ENCODE results near the gene LRIT1. TPM values are rescaled to one million over a fixed set of nuclear protein-coding genes. Genes with fewer than 3 reads are reported as not detected.

The LRIT1 gene, protein sequence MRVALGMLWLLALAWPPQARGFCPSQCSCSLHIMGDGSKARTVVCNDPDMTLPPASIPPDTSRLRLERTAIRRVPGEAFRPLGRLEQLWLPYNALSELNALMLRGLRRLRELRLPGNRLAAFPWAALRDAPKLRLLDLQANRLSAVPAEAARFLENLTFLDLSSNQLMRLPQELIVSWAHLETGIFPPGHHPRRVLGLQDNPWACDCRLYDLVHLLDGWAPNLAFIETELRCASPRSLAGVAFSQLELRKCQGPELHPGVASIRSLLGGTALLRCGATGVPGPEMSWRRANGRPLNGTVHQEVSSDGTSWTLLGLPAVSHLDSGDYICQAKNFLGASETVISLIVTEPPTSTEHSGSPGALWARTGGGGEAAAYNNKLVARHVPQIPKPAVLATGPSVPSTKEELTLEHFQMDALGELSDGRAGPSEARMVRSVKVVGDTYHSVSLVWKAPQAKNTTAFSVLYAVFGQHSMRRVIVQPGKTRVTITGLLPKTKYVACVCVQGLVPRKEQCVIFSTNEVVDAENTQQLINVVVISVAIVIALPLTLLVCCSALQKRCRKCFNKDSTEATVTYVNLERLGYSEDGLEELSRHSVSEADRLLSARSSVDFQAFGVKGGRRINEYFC
- not detected in 2 replicates for total RNA-seq

GRCh38 chr10:84241185-84241790, at the start of gene LRIT1:
Gene LRIT1 (minus strand): TSS chr10:84241546. CDS start chr10:84241439, 107 bp downstream.

GRCh38 chr10:84244651-84245270, 3.4 kb upstream of the LRIT1 start, which contains the start of gene RGR:
Gene RGR (plus strand): TSS chr10:84245053. CDS start chr10:84245091, 38 bp downstream.

GRCh38 chr10:84225427-84226173, 15.7 kb downstream of the LRIT1 start, which contains the start of gene LRIT2:
Gene LRIT2 (minus strand): TSS chr10:84225544. CDS start chr10:84225520, 24 bp downstream.

DNA sequence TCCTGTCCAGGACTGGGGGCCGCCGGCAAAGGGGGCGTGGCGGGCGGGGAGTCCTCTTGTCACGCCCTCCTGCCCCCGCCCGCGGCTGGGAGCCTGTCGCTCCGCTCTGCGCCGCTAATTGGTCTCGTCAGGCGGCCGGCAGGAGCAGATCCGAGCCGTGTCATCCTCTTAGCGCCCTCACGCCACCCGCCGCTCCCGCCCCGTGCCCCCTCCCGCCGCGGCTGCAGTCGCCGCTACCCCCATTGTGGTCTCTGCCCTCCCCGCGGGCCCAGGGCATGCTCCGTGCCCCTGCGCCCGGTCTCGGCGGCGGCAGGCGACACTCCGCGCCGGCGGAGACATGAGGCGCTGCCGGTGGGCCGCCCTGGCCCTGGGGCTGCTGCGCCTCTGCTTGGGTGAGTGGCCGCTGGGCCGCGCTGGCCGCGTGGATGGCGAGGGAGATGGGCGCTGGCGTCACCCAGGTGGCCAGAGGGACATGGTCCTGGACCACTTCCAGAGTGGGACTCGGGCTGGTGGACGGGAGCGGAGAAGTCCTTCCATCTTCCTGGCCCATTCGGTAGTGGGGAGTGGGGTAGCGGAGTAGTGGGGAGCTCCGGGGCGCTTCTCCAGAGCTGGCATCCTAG, 46.8 kb downstream of the LRIT1 start, which contains the start of gene CDHR1:
CDHR1 (plus strand) TSS at position 114 of the 620 bp plus-strand sequence; CDS start at position 338, 224 bp downstream.

Other genes with a start within 250 kb of the LRIT1 start
- 137 and 149 TPM in 2 replicates for gene GHITM, start 102.0 kb downstream of the LRIT1 start, total RNA-seq
- gene GPR15LG, start 67.7 kb downstream of the LRIT1 start, total RNA-seq = not detected in 2 replicates
- gene CDHR1, start 47.0 kb downstream of the LRIT1 start, total RNA-seq = 0.10 TPM in 1 of 2 replicates, not detected in the other
- gene LRIT2, start 16.0 kb downstream of the LRIT1 start, total RNA-seq = not detected in 2 replicates
- not detected in 2 replicates for gene RGR, start 3.5 kb upstream of the LRIT1 start, total RNA-seq
- gene CCSER2, start 87.0 kb upstream of the LRIT1 start, total RNA-seq = 33.3 and 45.9 TPM in 2 replicates